Activated T-cell treated with anti-CD3 and anti-CD28 coated beads, Interleukin-2, amount 50 U/mL, for 24 hours (primary cell): Measurements from ENCODE around the gene SERPINA3.

Experiments used
- DNase-seq: peaks from one replicate; pipeline ENCODE4 v3.0.0-alpha.2; 2020
- H3K27ac Mint-ChIP-seq: 2 replicates; pipeline ENCODE4 v1.8.0; 2020; ENCODE audit warnings: mild to moderate bottlenecking, mixed read lengths
- H3K27me3 Mint-ChIP-seq: 2 replicates; pipeline ENCODE4 v1.8.0; 2020; ENCODE audit warnings: mixed read lengths
- H3K36me3 Mint-ChIP-seq: 2 replicates; pipeline ENCODE4 v1.8.0; 2020; ENCODE audit warnings: low read depth, mixed read lengths
- H3K4me1 Mint-ChIP-seq: 2 replicates; pipeline ENCODE4 v1.8.0; 2020; ENCODE audit warnings: low read depth, mixed read lengths
- H3K4me3 Mint-ChIP-seq: 2 replicates; pipeline ENCODE4 v1.8.0; 2020; ENCODE audit warnings: mild to moderate bottlenecking, moderate library complexity, mixed read lengths
- H3K9me3 Mint-ChIP-seq: 2 replicates; pipeline ENCODE4 v1.8.0; 2020; ENCODE audit warnings: mixed read lengths

SERPINA3 gene

DNA sequence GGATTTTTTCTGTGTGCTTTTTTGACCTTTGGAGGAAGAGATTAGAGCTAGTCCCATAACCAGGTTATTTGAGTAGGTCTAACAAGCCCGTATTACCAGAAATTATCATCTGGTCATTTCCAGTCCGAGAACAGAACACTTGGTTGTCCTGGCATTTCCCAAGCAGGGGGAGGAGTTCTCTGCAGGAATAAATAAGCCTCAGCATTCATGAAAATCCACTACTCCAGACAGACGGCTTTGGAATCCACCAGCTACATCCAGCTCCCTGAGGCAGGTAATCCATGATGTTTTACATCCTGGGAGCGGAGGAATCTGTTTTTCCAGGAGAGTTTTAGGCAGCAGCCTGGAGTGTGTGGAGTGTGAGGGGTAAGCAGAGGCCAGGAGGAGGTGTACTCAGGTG, at the start of gene SERPINA3:
Gene SERPINA3 (plus strand): TSS at position 218 of the 400 bp plus-strand sequence. CDS start 2,051 bp downstream, outside the sequence.
- DNase-seq = no peak
- Mint-ChIP-seq H3K4me3 (no peak within 1 kb of the TSS), H3K36me3 (no peaks in the 10 kb centered on the region), H3K27ac (no peak within 1 kb of the TSS), H3K4me1 (no peaks in the 10 kb centered on the region), H3K27me3 (no peaks in the 10 kb centered on the region), H3K9me3 (peaks cover 2% of the 10 kb centered on the region)

DNA sequence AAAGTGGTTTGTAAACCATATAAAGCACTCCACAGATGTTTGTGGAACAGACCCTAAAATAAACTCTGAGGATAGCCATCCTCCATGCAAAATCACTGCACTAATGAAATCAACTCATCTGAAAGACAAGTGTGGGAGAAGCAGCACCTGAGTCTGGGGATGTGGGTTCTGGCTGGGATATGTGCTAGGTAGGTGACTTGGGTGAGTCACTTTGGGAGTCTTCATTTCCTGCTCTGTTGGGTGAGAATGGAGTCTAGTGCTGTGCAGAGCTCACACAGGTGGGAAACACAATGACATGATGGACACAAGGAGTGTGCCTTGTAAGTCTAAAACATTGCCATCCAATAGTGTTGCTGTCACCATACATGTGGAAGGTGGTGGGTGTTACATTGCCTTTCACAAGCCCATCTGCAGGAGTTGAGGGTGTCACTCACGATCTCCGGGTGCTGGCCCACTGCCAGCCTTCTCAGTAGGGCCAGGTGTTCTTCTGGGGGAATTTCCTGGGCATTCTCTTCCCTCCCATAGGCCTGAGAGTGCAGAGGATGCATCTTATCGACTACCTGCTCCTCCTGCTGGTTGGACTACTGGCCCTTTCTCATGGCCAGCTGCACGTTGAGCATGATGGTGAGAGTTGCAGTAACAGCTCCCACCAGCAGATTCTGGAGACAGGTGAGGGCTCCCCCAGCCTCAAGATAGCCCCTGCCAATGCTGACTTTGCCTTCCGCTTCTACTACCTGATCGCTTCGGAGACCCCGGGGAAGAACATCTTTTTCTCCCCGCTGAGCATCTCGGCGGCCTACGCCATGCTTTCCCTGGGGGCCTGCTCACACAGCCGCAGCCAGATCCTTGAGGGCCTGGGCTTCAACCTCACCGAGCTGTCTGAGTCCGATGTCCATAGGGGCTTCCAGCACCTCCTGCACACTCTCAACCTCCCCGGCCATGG, 49.0 kb upstream of the SERPINA3 start:
- DNase-seq = no peak
- Mint-ChIP-seq H3K36me3 (no peaks in the 10 kb centered on the region), H3K27ac (no peak overlapping the region), H3K4me3 (no peak overlapping the region), H3K9me3 (no peaks in the 10 kb centered on the region), H3K4me1 (no peaks in the 10 kb centered on the region), H3K27me3 (peaks cover 32% of the 10 kb centered on the region)

DNA sequence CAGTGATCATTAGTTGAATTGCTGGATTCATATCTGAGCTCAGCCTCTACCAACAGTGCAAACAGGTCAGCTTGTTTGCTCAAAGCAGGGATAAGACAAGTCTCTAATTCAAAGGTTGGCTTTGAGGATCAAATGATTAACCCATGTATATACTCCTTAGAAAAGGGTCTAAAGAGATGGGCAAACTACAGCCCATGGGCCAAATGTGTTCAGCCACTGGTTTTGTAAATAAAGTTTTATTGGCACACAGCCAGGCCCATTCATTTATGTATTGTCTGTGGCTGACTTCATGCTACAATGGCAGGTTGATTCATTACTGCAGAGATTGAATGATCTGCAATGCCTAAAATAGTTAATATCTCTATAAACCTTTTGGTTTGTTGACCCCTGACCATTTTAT, 47.8 kb upstream of the SERPINA3 start:
- Mint-ChIP-seq H3K4me1 (no peaks in the 10 kb centered on the region), H3K27ac (no peak overlapping the region), H3K4me3 (no peak overlapping the region), H3K36me3 (no peaks in the 10 kb centered on the region), H3K9me3 (no peaks in the 10 kb centered on the region), H3K27me3 (peaks cover 22% of the 10 kb centered on the region)
- DNase-seq = no peak

DNA sequence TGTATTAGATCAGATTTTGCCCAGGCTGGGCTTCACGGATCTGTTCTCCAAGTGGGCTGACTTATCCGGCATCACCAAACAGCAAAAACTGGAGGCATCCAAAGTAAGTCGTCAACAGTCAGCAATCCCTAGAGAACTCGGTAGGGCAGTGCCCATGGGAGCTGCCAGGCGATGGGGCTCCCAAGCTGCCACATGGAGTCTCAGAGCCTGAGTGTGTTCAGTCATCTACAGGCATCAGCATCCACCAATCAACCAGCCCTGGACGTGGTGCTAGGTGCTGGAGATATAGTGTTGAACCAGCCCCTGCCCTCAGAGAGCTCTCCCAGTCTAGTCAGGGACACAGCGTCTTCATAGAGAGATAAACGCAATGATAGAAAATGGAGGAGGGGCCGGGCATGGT, 44.0 kb upstream of the SERPINA3 start:
- DNase-seq = no peak
- Mint-ChIP-seq H3K27me3 (peaks cover under 1% of the 10 kb centered on the region), H3K4me3 (no peak overlapping the region), H3K4me1 (no peaks in the 10 kb centered on the region), H3K36me3 (no peaks in the 10 kb centered on the region), H3K9me3 (no peaks in the 10 kb centered on the region), H3K27ac (no peak overlapping the region)

DNA sequence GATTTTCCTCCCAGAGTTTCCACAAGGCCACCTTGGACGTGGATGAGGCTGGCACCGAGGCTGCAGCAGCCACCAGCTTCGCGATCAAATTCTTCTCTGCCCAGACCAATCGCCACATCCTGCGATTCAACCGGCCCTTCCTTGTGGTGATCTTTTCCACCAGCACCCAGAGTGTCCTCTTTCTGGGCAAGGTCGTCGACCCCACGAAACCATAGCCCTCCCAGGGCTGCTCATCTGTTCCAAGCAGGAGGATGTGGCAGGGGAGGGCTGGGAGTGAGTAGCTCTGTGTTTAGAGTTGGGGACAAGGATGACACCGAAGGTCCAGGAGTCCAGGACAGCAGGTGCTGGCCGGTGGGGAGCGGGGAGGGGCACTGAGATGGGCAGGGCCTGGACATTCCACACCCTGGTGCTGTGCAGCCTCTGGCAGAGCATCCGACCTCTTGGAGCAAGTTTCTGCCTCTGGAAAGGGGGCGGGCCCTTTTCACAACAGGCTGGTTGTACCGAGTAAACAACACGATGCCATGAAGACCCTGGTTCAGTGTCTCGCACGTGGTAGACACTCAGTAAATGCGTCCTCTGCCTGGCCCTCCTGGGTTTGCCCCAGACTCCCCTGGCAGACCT, 42.7 kb upstream of the SERPINA3 start:
- Mint-ChIP-seq H3K27me3 (no peaks in the 10 kb centered on the region), H3K27ac (no peak overlapping the region), H3K36me3 (no peaks in the 10 kb centered on the region), H3K9me3 (no peaks in the 10 kb centered on the region), H3K4me1 (no peaks in the 10 kb centered on the region), H3K4me3 (no peak overlapping the region)
- no peak for DNase-seq

DNA sequence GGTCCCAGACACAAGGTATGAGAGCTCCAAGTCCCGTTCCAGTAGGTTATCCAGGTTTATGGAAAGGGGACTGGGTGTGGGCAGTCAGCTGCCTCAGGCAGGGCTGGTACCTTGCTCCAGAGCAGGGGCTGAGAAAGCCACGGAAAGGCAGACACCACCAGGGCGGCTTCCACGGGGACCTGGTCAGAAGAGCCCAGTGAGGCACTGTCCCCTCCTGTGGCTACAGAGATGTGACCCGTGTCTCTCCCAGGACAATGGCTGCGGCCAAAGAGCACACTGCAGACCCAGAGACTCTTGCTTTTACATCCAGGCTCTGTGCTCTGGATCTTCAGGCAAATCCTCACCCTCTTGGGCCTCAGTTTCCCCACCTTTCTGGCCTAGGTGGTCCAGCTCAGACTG, 42.2 kb upstream of the SERPINA3 start:
- Mint-ChIP-seq H3K4me3 (no peak overlapping the region), H3K4me1 (no peaks in the 10 kb centered on the region), H3K36me3 (no peaks in the 10 kb centered on the region), H3K27me3 (no peaks in the 10 kb centered on the region), H3K9me3 (no peaks in the 10 kb centered on the region), H3K27ac (no peak overlapping the region)
- no peak for DNase-seq

DNA sequence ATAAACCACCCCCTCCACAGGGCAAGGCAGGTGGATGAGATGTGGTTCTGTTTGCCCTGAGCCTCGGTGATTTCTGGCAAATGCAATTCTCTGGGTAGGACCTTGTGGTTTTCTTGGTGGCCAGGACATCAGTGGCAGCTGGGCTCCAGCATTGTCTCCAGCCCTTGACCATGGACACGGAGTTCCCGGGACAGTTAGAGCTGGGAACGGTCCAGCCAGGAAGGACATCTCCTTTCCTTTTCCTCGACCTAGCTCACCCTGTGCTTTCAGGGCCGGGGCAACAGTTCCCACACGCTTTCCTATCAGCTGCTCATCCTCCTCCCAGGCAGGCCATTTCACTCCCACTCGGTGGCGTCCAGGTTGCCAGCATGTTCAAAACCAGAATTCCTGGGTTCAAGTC, 41.8 kb upstream of the SERPINA3 start:
- H3K27me3 Mint-ChIP-seq = no peaks in the 10 kb centered on the region
- H3K9me3 Mint-ChIP-seq = no peaks in the 10 kb centered on the region
- no peak overlapping the region for H3K27ac Mint-ChIP-seq
- no peaks in the 10 kb centered on the region for H3K36me3 Mint-ChIP-seq
- H3K4me3 Mint-ChIP-seq = no peak overlapping the region
- DNase-seq = no peak
- H3K4me1 Mint-ChIP-seq = no peaks in the 10 kb centered on the region

DNA sequence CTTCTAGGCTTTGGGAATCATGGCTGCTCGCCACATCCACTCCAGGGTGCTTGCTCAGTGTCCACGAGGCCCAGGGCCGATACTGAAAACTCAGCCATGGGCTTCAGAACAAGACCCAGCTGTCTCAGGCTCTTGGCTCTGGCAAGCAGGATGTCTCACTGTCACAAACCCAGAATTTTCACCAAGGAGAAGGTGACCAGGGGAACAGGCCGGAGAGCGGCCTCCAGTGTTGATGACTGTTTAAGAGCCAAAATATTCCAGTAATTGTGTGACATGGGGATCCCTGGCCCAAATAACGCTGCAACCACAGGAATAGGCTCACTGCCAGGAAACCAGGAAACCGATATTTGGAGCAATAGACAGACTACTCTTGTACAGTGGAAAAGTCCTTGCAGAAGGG, 40.8 kb upstream of the SERPINA3 start:
- no peaks in the 10 kb centered on the region for H3K36me3 Mint-ChIP-seq

DNA sequence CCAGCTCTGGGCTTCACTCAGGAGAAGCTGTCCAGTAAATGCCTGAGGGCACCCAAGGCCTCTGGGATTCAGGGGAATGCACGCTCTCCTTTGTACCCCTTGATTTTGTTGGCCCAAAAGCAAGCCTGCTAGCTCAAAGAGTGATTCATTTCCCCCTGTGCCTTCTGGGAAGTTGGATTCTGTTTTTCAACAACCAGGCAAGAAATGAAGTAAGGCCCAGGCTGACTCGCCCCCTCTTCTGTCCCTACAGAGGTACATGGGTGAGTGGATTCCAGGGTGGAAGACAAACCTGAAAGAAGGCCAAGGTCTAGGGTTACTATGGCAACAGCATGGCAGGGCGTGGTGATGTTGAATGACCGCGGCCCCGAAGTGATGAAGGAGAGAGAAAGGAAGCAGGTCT, 40.2 kb upstream of the SERPINA3 start:
- H3K9me3 Mint-ChIP-seq = no peaks in the 10 kb centered on the region
- DNase-seq = no peak
- no peaks in the 10 kb centered on the region for H3K4me1 Mint-ChIP-seq
- H3K27me3 Mint-ChIP-seq = no peaks in the 10 kb centered on the region
- H3K4me3 Mint-ChIP-seq = no peak overlapping the region
- no peaks in the 10 kb centered on the region for H3K36me3 Mint-ChIP-seq
- H3K27ac Mint-ChIP-seq = no peak overlapping the region

More for the DNA sequence above, 40.8 kb upstream of the SERPINA3 start:
- Mint-ChIP-seq H3K4me3 (no peak overlapping the region), H3K27ac (no peak overlapping the region), H3K27me3 (no peaks in the 10 kb centered on the region), H3K9me3 (no peaks in the 10 kb centered on the region), H3K4me1 (no peaks in the 10 kb centered on the region)
- DNase-seq = no peak

DNA sequence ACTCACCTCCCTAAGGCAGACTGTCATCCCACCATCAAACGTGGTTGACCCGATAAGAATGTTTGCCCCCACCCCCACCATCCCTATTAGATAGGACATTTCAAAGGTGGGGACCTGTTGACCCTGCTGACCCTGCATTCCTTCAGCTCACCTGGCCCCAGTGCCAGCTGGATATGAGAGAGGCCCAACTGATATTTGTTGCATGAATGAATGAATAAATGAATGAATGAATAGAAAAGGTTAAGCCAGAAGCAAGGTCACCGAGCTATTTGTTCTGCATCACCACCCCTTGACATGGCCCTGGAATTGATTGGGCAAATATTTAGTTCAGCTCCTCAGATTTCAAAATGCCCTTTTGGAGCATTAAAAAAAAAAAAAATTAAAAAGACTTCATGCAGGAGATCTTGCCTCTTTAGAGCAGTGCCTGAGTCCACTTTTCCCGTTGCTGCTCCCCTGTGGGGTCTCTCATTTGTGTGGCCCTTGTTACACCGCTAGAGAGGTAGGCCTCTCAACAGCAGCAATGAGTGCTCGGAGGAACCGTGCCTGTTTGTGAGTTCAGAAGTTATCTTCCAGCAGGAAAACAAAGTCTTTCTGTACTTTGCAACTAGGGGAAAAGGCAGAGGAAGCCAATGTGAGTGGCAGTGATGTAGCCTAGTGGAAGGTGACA, 39.4 kb upstream of the SERPINA3 start:
- Mint-ChIP-seq H3K36me3 (no peaks in the 10 kb centered on the region), H3K27me3 (no peaks in the 10 kb centered on the region), H3K9me3 (no peaks in the 10 kb centered on the region), H3K4me3 (no peak overlapping the region), H3K4me1 (no peaks in the 10 kb centered on the region), H3K27ac (no peak overlapping the region)
- no peak for DNase-seq

DNA sequence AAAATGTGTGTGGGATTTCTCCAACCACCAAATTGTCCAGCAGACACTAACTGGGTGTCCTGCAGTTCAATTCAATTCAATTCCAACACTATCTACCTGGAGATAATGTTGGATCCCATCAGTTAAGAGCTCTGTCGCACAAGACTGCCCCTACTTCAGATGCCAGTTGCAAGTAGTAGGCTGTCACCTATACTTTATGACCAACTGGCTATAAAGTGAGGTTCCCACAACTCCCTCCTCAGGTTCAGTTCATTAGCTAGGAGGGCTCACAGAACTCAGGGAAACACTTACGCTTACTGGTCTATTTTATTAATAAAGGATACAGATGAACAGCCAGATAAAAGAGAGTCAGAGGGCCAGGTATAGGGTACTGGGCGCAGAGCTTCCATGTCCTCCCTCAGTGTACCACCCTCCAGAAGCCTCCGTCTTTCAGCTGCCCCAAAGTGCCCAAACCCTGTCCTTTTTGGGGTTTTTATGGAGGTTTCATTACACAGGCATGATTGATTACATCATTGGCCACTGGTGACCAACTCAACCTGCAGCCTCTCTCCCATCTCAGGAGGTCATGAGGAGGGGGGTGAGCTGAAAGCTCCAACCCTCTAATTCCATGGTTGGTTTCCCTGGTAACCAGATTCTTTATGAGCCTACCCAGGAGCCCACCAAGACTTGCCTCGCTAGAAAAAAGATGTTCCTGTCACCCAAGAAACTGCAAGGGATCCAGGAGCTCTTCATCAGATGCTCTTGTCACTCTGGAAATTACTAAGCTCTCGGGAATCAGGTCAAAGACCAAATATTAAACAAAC, 38.5 kb upstream of the SERPINA3 start:
- Mint-ChIP-seq H3K27ac (no peak overlapping the region), H3K4me1 (no peaks in the 10 kb centered on the region), H3K27me3 (no peaks in the 10 kb centered on the region), H3K4me3 (no peak overlapping the region), H3K36me3 (no peaks in the 10 kb centered on the region), H3K9me3 (no peaks in the 10 kb centered on the region)
- no peak for DNase-seq

DNA sequence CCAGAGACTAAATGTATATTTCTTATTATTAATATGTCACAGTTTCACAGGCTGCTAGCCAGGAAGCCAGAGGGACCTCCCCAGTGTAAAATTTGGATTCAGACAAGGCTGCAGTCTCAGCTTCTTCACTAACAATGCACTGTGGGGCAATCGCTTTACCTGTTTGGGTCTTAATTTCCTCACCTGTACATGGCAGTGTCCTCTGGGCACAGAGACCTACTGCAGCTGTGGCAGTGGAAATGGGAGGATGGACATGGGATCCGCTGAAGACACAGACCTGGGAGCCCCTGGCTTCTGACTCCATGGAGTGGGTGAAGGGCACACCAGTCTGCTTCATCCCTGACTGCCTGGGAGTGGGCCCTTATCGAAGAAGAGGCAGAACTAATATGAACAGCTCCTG, 37.9 kb upstream of the SERPINA3 start:
- H3K36me3 Mint-ChIP-seq = no peaks in the 10 kb centered on the region
- DNase-seq = no peak
- H3K27me3 Mint-ChIP-seq = peaks cover under 1% of the 10 kb centered on the region
- H3K9me3 Mint-ChIP-seq = no peaks in the 10 kb centered on the region
- no peak overlapping the region for H3K4me3 Mint-ChIP-seq
- no peaks in the 10 kb centered on the region for H3K4me1 Mint-ChIP-seq
- no peak overlapping the region for H3K27ac Mint-ChIP-seq

DNA sequence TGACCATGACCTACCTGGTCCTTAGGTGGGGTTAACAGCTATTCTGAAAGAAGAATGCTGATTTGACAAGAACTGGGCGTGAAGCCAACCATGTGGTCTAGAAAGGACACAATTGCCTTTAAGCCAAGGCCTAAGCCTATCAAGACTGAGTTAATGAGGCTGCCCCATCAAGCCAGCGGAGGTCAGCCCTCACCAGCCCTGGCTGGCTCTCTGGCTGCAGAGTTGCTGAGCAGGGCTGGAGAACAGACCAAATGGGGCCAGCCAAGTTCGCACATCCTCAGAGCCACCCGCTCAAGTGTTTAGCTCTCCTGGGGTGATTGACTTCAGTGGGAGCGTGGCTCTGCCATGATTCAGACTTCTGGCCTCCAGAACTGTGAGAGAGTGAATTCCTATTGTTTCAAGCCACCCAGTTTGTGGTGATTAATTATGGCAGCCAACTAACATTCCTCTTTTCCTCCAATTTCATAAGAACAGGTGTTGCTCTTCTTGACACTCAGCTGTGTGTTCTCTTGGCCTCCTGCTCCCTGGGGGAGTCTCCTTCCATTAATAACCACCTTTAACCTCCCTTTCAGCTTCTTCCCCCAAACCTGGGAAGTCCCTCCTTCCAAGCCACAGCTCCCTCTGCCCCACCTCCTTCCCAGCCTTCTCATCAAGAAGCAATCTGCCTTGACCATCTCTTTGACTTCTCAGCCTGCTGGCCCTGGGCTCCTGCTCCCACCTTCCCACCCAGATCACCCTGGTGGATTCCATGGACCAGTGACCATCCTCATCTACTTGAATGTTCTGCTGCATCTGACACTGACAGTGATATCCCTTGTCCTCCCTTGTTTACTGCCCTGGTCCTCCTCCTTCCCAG, 36.2 kb upstream of the SERPINA3 start:
- peaks cover 2% of the 10 kb centered on the region for H3K27me3 Mint-ChIP-seq
- no peaks in the 10 kb centered on the region for H3K4me1 Mint-ChIP-seq
- no peak overlapping the region for H3K4me3 Mint-ChIP-seq
- no peak for DNase-seq
- no peak overlapping the region for H3K27ac Mint-ChIP-seq
- no peaks in the 10 kb centered on the region for H3K36me3 Mint-ChIP-seq
- no peaks in the 10 kb centered on the region for H3K9me3 Mint-ChIP-seq
